ENCODE results near the gene MED13.

Gene MED13

DNA sequence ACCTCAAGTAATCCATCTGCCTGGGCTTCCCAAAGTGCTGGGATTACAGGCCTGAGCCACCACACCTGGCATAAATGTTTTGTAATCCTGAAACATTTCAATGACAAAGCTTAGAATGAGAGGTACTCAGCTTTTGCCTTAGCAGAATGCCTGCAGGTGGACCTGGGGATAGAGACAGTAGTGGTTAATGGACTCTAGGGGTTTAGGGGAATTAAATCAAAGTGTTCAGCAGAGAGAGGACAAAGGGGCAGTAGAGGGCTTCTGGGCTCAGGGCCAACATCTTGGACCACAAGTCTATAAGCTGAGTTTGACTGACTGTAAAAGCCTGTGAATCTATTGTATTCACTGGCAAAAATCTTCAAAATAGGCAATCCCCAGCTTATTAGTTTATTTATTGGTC, 36.0 kb upstream of the MED13 start:
- no peak for TF ChIP-seq POLR2AphosphoS5 (IDR thresholded peaks at IDR 0.05; ENCODE audit: low read depth, low read length)
- TF ChIP-seq TAF1 (IDR thresholded peaks at IDR 0.05; ENCODE audit: borderline replicate concordance, insufficient read depth, low read length), result no peak
- TF ChIP-seq FOXP2 (optimal IDR thresholded peaks at IDR 0.05; ENCODE audit: borderline replicate concordance, extremely low read depth, extremely low read length, insufficient read depth), result no peak
- TF ChIP-seq, protein P1, sequence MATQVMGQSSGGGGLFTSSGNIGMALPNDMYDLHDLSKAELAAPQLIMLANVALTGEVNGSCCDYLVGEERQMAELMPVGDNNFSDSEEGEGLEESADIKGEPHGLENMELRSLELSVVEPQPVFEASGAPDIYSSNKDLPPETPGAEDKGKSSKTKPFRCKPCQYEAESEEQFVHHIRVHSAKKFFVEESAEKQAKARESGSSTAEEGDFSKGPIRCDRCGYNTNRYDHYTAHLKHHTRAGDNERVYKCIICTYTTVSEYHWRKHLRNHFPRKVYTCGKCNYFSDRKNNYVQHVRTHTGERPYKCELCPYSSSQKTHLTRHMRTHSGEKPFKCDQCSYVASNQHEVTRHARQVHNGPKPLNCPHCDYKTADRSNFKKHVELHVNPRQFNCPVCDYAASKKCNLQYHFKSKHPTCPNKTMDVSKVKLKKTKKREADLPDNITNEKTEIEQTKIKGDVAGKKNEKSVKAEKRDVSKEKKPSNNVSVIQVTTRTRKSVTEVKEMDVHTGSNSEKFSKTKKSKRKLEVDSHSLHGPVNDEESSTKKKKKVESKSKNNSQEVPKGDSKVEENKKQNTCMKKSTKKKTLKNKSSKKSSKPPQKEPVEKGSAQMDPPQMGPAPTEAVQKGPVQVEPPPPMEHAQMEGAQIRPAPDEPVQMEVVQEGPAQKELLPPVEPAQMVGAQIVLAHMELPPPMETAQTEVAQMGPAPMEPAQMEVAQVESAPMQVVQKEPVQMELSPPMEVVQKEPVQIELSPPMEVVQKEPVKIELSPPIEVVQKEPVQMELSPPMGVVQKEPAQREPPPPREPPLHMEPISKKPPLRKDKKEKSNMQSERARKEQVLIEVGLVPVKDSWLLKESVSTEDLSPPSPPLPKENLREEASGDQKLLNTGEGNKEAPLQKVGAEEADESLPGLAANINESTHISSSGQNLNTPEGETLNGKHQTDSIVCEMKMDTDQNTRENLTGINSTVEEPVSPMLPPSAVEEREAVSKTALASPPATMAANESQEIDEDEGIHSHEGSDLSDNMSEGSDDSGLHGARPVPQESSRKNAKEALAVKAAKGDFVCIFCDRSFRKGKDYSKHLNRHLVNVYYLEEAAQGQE (IDR thresholded peaks at IDR 0.05; ENCODE audit: insufficient read depth in 1 of 2, low read depth in 2 of 2, low read length in 2 of 2), result no peak
- TF ChIP-seq SIN3A (IDR thresholded peaks at IDR 0.05; ENCODE audit: borderline replicate concordance, insufficient read depth, low read length), result no peak

DNA sequence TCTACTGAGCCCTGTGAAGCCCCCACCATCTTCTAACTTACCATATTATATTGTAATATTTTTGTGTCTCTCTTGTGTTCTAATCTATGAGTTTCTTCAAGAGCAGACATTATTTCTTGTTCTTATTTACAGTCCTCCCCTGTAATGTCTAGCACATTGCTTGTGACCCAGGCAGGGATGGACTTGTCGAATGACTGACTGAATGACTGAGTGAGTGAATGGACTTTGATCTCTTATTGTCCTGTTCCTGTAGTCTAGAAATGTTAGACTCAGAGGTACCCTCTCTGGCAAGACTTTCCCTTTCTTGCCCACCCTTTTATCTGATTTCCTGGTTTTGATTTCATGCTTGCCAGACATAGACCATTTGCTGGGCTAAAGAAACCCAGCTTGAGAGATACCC, 35.0 kb upstream of the MED13 start:
- TF ChIP-seq TAF1 (IDR thresholded peaks at IDR 0.05; ENCODE audit: borderline replicate concordance, insufficient read depth, low read length) (no peak), POLR2AphosphoS5 (IDR thresholded peaks at IDR 0.05; ENCODE audit: low read depth, low read length) (no peak), FOXP2 (optimal IDR thresholded peaks at IDR 0.05; ENCODE audit: borderline replicate concordance, extremely low read depth, extremely low read length, insufficient read depth) (no peak), SIN3A (IDR thresholded peaks at IDR 0.05; ENCODE audit: borderline replicate concordance, insufficient read depth, low read length) (no peak)
- TF ChIP-seq, protein P1 (IDR thresholded peaks at IDR 0.05; ENCODE audit: insufficient read depth in 1 of 2, low read depth in 2 of 2, low read length in 2 of 2), result no peak

DNA sequence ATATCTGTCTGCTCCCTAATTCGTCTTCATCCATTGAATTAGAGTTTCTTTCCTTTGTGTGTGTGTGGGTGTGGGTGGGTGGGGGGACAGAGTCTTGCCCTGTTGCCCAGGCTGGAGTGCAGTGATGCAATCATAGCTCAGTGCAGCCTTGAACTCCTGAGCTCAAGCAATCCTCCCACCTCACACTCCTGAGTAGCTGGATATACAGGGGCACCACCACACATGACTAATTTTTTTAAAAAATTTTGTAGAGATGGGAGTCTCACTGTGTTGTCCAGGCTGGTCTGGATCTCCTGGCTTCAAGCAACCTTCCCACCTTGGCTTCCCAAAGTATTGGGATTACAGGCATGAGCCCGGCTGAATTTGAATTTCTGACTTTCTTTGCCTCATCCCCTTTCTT, 34.5 kb upstream of the MED13 start:
- TF ChIP-seq SIN3A (IDR thresholded peaks at IDR 0.05; ENCODE audit: borderline replicate concordance, insufficient read depth, low read length) (no peak), FOXP2 (optimal IDR thresholded peaks at IDR 0.05; ENCODE audit: borderline replicate concordance, extremely low read depth, extremely low read length, insufficient read depth) (no peak), POLR2AphosphoS5 (IDR thresholded peaks at IDR 0.05; ENCODE audit: low read depth, low read length) (no peak), TAF1 (IDR thresholded peaks at IDR 0.05; ENCODE audit: borderline replicate concordance, insufficient read depth, low read length) (no peak)
- TF ChIP-seq, protein P1 (IDR thresholded peaks at IDR 0.05; ENCODE audit: insufficient read depth in 1 of 2, low read depth in 2 of 2, low read length in 2 of 2), result no peak

DNA sequence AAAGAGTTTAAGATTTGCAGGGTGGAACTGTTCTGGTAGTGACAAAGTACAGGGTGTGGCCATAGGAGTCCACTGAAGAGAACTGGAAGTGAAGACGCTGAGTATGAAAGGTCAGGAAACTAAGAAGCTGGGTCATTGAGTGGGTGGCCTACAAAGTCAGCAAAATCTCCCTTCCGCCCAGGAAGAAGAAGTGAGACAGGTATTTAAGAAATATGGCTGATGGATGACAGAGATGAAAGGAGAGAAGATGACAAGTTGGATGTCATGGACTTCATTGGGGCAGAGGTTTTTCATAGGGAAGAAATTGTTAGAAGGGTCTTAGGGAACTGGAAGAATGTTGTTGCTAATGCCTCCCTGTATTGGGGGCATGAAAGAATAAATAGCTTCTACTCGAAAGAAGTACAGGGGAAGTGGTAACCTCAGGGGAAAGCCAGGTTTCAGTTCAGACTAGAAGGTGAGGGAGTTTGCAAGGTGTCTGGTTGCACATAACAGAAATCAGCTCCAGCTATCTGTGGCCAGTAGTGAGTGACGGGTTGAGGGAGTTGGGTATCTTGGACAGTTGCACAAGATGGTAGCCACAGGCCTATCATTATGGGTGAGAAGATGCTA, 33.6 kb upstream of the MED13 start:
- TF ChIP-seq TAF1 (IDR thresholded peaks at IDR 0.05; ENCODE audit: borderline replicate concordance, insufficient read depth, low read length), result no peak
- no peak for TF ChIP-seq SIN3A (IDR thresholded peaks at IDR 0.05; ENCODE audit: borderline replicate concordance, insufficient read depth, low read length)
- TF ChIP-seq FOXP2 (optimal IDR thresholded peaks at IDR 0.05; ENCODE audit: borderline replicate concordance, extremely low read depth, extremely low read length, insufficient read depth), result no peak
- TF ChIP-seq, protein P1 (IDR thresholded peaks at IDR 0.05; ENCODE audit: insufficient read depth in 1 of 2, low read depth in 2 of 2, low read length in 2 of 2), result no peak
- no peak for TF ChIP-seq POLR2AphosphoS5 (IDR thresholded peaks at IDR 0.05; ENCODE audit: low read depth, low read length)

DNA sequence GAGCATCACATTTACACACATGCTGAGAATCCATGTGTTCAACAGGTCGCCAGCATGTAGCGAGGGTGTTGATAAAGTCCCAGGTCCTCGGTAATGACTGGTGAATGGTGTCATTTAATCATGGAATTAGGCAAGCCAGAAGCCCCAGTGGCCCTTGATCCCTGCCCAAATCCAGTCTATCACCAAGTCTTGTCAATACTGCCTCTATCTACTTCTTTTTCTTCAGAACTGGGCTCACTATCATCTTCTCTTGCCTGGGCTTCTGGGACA, 31.3 kb upstream of the MED13 start:
- TF ChIP-seq POLR2AphosphoS5 (IDR thresholded peaks at IDR 0.05; ENCODE audit: low read depth, low read length) (no peak), TAF1 (IDR thresholded peaks at IDR 0.05; ENCODE audit: borderline replicate concordance, insufficient read depth, low read length) (no peak), FOXP2 (optimal IDR thresholded peaks at IDR 0.05; ENCODE audit: borderline replicate concordance, extremely low read depth, extremely low read length, insufficient read depth) (no peak), SIN3A (IDR thresholded peaks at IDR 0.05; ENCODE audit: borderline replicate concordance, insufficient read depth, low read length) (no peak)
- TF ChIP-seq, protein P1 (IDR thresholded peaks at IDR 0.05; ENCODE audit: insufficient read depth in 1 of 2, low read depth in 2 of 2, low read length in 2 of 2), result no peak

All from PFSK-1 (cell line).